Mesothelial cell of epicardium (in vitro differentiated cells): ENCODE data around the gene LGALSL. TPM values are rescaled to one million over a fixed set of nuclear protein-coding genes. Genes with fewer than 3 reads are reported as not detected.
"Not testable (repeated sequence)": the region's sequence is repeated elsewhere in the genome, so short reads cannot be mapped to it uniquely, and the experiment has no call there.

Experiments
- DNase-seq, 2 experiments: peaks; one replicate each; pipeline ENCODE4 v3.0.0; 2021; ENCODE audit warnings: low spot score in 2 of 2; ENCODE audit not compliant: unreplicated experiment in 2 of 2
- H3K27ac Mint-ChIP-seq: 2 replicates; pipeline ENCODE4 v1.8.0; 2021; ENCODE audit warnings: mixed read lengths
- H3K27me3 Mint-ChIP-seq: 2 replicates; pipeline ENCODE4 v1.8.0; 2021; ENCODE audit warnings: low read depth, mixed read lengths
- H3K36me3 Mint-ChIP-seq: 2 replicates; pipeline ENCODE4 v1.8.0; 2021; ENCODE audit warnings: mixed read lengths
- H3K4me1 Mint-ChIP-seq: 2 replicates; pipeline ENCODE4 v1.8.0; 2021; ENCODE audit warnings: mixed read lengths
- H3K4me3 Mint-ChIP-seq: 2 replicates; pipeline ENCODE4 v1.8.0; 2021; ENCODE audit warnings: mild to moderate bottlenecking, moderate library complexity, mixed read lengths
- H3K9me3 Mint-ChIP-seq: 2 replicates; pipeline ENCODE4 v1.8.0; 2021; ENCODE audit warnings: mixed read lengths
- CTCF ChIP-seq: fragments of 200-600 bp; sonication (generic); IDR thresholded peaks from one replicate; pipeline ENCODE4 v1.5.0; 2021; ENCODE audit warnings: antibody characterized with exemption; ENCODE audit not compliant: unreplicated experiment
- total RNA-seq: library from RNA; stranded (reverse); gene quantifications from 3 replicates; pipeline ENCODE4 v1.2.1, GENCODE V29; 2021

LGALSL gene
- total RNA-seq, 1 donor from 2014 or later: 15.6 TPM

GRCh38 chr2:64442801-64443429 is 11.0 kb upstream of the LGALSL start:
- Mint-ChIP-seq H3K27me3 (no peaks in the 10 kb centered on the region), H3K9me3 (no peaks in the 10 kb centered on the region), H3K36me3 (no peaks in the 10 kb centered on the region), H3K4me3 (no peak overlapping the region), H3K27ac (no peak overlapping the region), H3K4me1 (peaks cover 5% of the 10 kb centered on the region)
- DNase-seq: no peak
- no peak for TF ChIP-seq CTCF

- DNase-seq, H3K9me3 Mint-ChIP-seq, H3K27ac Mint-ChIP-seq, H3K27me3 Mint-ChIP-seq, H3K36me3 Mint-ChIP-seq, H3K4me3 Mint-ChIP-seq, H3K4me1 Mint-ChIP-seq: not testable (repeated sequence)
Observed at GRCh38 chr2:64445970-64446369, 8.0 kb upstream of the LGALSL start.

- H3K36me3 Mint-ChIP-seq: no peaks in the 10 kb centered on the region
- H3K27ac Mint-ChIP-seq: no peak overlapping the region
- no peak overlapping the region for H3K4me3 Mint-ChIP-seq
- no peak for DNase-seq
- no peaks in the 10 kb centered on the region for H3K27me3 Mint-ChIP-seq
- TF ChIP-seq CTCF: no peak
- no peaks in the 10 kb centered on the region for H3K9me3 Mint-ChIP-seq
- peaks cover 9% of the 10 kb centered on the region for H3K4me1 Mint-ChIP-seq
Observed at GRCh38 chr2:64447317-64448040, 6.5 kb upstream of the LGALSL start.

- TF ChIP-seq CTCF: no peak
- H3K4me1 Mint-ChIP-seq: peaks cover 9% of the 10 kb centered on the region
- DNase-seq: no peak
- no peaks in the 10 kb centered on the region for H3K9me3 Mint-ChIP-seq
- no peak overlapping the region for H3K27ac Mint-ChIP-seq
- no peak overlapping the region for H3K4me3 Mint-ChIP-seq
- H3K36me3 Mint-ChIP-seq: no peaks in the 10 kb centered on the region
- no peaks in the 10 kb centered on the region for H3K27me3 Mint-ChIP-seq
Observed at GRCh38 chr2:64448041-64448426, 5.9 kb upstream of the LGALSL start.

- no peak overlapping the region for H3K4me3 Mint-ChIP-seq
Observed at GRCh38 chr2:64451051-64451450, 2.9 kb upstream of the LGALSL start.

More at GRCh38 chr2:64451051-64451450, 2.9 kb upstream of the LGALSL start:
- no peak for TF ChIP-seq CTCF
- H3K27me3 Mint-ChIP-seq: no peaks in the 10 kb centered on the region
- DNase-seq: no peak
- H3K27ac Mint-ChIP-seq: no peak overlapping the region
- no peaks in the 10 kb centered on the region for H3K36me3 Mint-ChIP-seq
- H3K9me3 Mint-ChIP-seq: no peaks in the 10 kb centered on the region
- H3K4me1 Mint-ChIP-seq: peaks cover 26% of the 10 kb centered on the region
